HG03565 (cell line): ENCODE data around the gene NUTF2.
"Not testable (repeated sequence)": the region's sequence is repeated elsewhere in the genome, so short reads cannot be mapped to it uniquely, and the experiment has no call there.

ENCODE experiments used
- ATAC-seq: cut with Tn5 transposase; IDR thresholded peaks from one replicate; pipeline ENCODE4 v1.9.1; 2021; ENCODE audit warnings: mild to moderate bottlenecking, moderate library complexity; ENCODE audit not compliant: unreplicated experiment

The NUTF2 gene

DNA sequence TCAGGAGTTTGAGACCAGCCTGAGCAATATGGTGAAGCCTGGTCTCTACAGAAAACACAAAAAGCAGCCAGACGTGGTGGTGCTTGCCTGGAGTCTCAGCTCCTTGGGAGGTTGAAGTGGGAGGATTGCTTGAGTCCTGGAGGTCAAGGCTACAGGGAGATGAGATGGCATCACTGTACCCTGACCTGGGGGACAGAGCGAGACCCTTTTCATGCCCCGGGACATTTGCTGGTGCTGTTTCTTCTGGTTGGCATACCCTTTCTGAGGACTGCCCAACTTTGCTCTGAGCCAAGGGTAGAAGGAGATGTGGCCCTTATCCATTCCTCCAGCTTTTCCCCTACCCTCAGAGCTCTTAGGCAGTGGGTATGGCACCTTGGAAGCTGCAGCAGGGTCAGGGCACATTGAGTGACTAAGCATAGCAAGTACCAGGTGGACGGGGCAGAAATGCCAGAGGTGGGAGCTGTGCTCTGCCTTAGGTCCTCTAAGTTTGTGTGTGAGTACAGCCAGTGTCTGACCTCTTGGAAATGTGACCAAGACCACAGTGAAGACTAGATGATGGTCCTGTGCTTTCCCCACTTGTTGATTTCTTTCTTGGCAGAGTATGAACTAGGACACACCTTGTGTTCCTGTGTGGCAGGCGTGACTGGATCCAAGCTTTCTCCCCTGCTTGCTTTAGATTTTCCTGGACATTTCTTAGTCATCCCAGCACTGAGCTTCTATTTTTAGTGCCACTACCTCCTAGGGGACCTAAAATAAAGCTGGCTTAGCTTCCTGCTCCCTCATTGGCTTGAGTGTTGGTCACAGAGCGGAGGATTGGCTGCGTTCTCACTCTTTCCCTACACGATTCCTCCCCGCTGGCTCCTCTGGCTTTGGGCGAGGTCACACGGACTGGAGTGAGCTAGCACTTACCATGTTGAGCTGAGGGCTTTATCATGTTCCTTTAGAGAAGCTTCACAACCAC is 16.2 kb downstream of the NUTF2 start:
- no peak for ATAC-seq

DNA sequence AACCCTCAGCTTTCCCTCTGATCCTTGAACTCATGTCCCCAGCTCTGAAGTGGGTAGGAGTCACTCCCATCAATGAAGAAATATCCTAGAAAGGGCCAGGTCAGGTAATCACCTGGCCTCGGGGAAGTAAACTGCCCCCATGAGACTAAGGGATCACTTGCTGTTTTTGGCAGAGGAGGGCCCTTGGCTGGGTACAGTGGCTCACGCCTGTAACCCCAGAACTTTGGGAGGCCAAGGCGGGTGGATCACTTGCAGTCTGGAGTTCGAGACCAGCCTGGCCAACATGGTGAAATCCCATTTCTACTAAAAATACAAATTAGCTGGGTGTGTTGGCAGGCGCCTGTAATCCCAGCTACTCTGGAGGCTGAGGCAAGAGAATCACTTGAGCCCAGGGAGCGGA is 17.3 kb downstream of the NUTF2 start:
- ATAC-seq: not testable (repeated sequence)

DNA sequence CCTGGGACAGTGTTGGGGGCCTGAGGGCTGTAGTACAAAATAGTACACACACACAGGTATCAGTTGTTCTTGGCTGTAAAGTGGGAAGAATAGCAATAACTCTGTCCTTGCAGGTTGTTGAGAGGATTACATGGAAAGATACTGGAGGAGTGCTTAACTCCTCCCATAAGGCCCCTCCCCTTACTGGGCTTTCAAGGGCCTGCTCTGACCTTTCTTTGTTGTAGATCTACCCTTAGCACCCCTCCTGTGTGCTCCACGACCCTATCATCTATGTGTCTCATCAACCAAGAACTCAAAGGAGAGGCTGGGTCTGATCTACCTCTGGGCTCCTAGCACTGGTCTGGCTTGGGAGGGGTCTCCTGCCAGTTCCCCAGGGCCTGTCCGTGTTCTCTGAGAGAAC is 17.9 kb downstream of the NUTF2 start:
- no peak for ATAC-seq

DNA sequence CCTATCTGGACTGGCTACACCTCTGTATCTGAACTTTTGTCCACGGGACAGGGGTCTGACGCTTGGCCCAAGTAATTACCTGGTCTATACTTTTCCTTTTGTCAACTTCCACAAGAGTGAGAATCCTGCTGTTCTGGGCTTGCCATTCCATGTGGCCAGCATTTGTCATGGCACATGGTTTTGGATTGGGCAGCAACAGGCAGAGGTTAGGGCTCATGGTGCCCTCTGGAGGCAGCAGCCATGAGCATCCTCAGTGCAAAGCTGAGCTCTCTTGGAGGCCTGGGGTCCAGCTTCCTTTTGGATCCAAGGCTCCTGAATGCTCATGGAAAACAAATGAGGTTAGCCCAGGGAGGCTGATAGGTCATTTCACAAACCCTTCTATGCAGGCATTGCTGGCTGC is 18.6 kb downstream of the NUTF2 start:
- ATAC-seq: no peak

DNA sequence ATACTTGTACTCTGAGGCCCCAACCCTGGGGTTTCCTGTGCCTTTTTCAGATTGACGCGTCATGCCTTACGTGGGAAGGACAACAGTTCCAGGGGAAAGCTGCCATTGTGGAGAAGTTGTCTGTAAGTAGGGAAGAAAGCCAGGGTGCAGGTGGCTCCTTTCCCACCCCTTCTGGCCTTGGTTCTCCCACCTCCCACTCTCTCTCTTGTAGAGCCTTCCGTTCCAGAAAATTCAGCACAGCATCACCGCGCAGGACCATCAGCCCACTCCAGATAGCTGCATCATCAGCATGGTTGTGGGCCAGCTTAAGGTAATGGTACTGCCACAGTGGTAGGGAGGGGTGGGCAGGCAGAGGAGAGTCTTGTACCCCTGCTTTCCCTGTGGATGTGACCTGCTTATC is 21.6 kb downstream of the NUTF2 start:
- ATAC-seq: no peak

DNA sequence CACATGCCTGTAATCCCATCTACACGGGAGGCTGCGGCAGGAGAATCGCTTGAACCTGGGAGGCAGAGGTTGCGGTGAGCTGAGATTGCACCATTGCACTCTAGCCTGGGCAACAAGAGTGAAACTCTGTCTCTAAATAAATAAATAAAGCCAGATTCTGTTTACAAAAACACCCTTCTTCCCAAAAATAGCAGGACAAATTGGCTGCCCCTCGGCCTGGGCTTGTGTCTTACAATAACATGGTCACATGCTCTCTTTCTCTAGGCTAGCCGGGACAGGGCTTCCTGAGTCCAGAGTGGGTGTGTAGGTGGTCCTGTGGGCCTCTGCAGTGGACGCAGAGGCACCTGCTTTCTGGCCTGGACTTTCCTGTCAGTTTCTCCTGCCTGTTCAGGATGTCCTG is 22.9 kb downstream of the NUTF2 start:
- no peak for ATAC-seq

DNA sequence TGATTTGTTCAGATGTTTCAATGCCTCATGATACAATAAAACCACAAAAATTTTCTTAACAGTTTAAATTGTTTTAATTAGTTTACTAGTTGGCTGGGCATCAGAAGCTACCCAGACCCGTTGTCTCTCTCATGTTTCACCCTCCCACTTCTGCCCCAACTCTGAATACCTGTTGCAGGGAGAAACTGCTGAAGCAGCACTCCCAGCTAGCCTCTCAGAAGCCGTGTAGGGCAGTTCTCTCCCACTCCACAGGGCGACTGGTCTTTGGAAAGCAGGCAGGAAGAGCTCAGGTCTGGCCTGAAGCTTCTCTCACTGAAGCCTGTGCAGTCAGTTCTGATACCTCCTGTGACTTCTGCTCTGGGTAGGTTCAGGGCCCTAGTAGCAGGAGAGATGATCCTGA is 24.5 kb downstream of the NUTF2 start:
- no peak for ATAC-seq

DNA sequence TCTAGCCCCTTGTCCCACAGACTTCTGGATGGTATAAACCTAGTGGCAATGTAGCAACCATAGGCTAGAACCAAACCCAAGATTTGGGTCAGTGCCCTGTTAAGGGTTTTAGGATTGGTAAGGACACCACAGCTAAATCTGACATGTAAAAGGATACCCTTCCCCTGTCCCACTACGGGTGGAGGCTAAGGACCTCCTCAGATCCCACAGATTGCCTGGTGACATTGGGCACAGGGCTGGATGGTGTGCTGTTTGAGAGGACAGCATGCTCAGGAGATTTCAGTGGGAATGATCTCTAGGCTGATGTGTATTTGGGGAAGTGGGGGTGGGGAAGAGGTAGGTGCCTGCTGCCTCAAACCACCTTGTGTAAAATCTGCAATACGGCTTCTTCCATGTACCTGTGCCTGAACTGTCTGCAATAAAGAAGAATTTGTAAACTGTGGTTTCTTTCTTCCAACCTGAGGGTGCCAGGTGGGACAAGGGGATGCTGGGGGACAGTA is 25.4 kb downstream of the NUTF2 start:
- ATAC-seq: no peak

DNA sequence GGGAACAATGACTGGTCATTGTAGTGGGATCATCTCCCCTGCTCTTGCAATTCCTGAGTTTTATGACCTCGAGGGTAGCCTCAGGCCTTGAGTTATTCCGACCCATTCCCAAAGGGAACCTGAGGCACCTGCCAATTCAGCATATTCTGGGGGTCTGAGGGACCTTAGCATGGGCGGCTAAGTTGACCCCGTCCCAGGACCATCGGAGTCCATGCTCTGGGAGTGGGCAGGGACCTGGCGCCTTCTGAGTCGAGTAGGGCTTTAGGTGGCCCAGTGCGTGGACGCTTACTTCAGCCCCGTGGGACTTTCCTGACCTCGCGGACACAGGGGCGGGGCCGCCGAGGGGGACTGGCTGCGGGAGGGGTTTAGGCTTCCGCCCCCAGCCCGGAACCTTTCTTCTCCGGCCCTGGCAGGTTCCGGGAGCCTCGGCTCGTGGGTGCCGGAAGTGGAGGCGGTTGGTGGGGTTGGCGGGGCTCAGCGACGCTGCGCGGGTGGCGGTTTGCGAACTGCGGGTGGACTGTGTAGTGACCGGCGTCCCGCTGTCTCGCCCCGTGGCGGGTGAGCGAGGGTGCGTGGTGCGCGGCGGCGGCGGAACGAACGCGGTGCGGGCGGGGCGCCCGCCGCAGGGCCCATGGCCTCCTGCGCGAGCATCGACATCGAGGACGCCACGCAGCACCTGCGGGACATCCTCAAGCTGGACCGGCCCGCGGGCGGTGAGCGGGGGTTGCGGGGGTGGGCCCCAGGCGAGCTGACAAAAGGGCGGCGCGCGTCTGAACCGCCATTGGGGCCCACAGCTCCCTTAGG is 26.1 kb downstream of the NUTF2 start, which contains the start of gene EDC4:
TSS of gene EDC4 (plus strand) at position 422 of the 804 bp plus-strand sequence. CDS start at position 632, 210 bp downstream.
- ATAC-seq: peak; percentile 59

DNA sequence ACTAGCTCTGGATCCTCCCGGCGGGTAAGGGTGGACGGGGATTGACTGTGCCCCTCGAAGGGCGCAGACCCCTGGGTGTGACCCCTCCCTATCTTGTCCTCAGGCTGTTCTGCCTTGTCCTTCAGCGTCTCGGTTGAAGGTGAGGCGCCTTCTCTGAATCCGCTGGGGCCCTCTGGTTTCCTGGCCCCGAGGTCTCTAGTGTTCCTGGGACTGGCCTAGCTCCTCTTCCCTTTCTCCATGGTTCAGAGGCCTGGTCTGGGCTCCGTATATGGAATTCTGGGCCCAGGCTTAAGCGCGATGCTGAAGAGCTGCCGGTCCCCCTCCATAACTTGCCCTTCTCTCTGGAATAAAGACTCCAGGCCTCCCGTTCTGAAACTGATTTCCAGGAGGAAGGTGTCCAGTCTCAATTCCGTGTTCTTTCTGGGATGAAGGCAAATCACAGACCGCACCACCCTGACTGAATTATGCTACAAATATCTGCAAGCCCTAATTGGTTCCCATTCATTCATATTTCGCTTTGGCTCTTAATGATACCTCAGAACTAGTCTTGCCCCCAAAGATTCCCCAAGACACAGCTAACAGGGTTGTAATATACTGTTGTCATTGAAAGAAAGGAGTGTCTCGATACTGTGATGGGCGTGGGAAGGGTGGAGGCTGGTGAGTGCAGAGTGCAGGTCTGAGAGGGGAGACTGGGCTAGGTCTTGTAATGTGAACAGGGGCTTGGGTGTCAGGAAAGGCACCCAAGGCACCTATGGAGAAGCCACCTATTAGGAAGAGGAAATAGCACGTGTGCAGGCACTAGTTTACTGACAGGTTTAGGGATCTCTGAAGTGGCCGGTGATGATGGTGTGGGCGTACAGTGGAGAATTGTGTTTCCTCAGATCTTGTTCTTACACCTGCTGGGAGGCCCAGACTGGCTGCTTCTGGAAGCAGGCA is 27.0 kb downstream of the NUTF2 start:
- no peak for ATAC-seq

DNA sequence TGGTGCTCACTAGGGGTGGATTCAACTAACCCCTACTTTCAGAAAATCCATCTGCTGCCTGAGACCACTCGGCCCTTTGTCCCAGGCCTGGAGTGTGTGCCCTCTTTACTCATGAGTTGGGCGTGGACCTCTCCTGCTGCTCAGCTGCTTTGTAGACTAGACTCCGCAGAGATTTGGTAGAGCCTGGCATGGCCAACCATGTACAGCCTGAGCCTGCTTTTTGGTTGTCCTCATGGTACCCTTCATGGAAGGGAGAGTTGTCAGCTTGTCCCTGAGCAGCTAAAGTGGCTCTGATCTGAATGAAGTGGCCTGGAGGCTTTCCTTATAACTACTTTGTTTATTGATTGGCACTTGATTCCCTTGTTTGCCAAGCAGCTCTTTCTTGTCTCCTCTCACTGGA is 27.6 kb downstream of the NUTF2 start:
- ATAC-seq: no peak

DNA sequence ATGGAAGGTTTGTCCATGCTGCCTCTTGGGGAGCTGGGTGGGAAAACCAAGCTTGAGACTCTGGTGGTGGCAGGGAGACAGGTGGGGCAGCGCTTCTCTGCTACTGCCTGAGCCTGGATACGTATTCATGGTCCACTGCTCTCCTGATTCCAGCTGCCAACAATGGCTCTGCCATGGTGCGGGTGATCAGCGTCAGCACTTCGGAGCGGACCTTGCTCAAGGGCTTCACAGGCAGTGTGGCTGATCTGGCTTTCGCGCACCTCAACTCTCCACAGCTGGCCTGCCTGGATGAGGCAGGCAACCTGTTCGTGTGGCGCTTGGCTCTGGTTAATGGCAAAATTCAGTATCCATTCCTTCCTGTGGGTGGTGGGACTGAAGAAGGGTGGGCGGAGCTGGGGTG is 30.3 kb downstream of the NUTF2 start:
- no peak for ATAC-seq

DNA sequence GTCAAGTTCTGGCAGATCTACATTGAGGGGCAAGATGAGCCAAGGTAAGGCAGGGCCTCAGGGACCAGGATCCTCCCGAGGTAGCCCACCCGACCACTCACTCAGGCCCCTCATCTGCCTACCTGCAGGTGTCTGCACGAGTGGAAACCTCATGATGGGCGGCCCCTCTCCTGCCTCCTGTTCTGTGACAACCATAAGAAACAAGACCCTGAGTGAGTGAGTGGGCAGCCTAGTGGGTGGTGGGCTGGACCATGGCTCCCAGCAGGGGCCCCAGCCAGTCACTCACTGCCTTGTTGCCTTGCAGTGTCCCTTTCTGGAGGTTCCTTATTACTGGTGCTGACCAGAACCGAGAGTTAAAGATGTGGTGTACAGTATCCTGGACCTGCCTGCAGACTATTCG is 31.5 kb downstream of the NUTF2 start:
- ATAC-seq: no peak

DNA sequence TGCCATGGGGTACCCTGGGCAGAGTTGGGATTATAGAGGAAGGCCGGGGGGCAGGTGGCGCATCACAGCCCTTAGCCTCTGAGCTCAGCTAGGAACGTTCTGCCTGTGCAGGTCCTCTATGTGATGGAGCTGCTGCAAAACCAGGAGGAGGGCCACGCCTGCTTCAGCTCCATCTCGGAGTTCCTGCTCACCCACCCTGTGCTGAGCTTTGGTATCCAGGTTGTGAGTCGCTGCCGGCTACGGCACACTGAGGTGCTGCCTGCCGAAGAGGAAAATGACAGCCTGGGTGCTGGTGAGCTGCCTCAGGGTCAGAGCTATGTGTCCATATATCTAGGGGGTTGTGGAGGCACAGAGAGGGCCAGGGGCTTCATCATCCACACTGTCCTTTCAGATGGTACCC is 32.1 kb downstream of the NUTF2 start:
- ATAC-seq: no peak

DNA sequence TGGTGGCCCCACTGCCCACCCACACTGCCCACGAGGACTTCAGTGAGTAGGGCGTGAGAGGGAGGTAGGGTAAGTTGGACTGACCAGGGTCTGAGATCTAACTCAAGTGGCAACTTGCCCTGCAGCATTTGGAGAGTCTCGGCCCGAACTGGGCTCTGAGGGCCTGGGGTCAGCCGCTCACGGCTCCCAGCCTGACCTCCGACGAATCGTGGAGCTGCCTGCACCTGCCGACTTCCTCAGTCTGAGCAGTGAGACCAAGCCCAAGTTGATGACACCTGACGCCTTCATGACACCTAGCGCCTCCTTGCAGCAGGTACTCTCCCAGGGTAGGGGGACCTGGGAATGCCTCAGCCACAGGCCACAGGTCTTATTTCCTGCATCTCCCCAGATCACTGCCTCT is 32.7 kb downstream of the NUTF2 start:
- ATAC-seq: no peak

DNA sequence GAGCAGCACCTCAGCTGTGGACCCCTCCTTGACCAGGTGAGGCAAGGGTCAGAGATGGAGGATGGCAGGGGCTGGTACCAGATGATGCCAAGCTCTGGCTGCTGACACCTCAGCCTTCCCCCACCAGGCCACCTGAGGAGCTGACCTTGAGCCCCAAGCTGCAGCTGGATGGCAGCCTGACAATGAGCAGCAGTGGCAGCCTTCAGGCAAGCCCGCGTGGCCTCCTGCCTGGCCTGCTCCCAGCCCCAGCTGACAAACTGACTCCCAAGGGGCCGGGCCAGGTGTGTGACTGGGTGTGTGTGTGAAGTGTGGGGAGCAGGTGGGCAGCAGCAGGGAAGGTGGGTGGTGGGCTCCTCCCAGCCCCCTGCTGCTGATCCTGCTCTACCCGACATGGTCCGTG is 33.2 kb downstream of the NUTF2 start:
- ATAC-seq: no peak

DNA sequence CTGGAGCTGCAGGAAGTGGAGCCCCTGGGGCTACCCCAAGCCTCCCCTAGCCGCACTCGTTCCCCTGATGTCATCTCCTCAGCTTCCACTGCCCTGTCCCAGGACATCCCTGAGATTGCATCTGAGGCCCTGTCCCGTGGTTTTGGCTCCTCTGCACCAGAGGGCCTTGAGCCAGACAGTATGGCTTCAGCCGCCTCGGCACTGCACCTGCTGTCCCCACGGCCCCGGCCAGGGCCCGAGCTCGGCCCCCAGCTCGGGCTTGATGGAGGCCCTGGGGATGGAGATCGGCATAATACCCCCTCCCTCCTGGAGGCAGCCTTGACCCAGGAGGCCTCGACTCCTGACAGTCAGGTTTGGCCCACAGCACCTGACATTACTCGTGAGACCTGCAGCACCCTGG is 33.9 kb downstream of the NUTF2 start:
- no peak for ATAC-seq

DNA sequence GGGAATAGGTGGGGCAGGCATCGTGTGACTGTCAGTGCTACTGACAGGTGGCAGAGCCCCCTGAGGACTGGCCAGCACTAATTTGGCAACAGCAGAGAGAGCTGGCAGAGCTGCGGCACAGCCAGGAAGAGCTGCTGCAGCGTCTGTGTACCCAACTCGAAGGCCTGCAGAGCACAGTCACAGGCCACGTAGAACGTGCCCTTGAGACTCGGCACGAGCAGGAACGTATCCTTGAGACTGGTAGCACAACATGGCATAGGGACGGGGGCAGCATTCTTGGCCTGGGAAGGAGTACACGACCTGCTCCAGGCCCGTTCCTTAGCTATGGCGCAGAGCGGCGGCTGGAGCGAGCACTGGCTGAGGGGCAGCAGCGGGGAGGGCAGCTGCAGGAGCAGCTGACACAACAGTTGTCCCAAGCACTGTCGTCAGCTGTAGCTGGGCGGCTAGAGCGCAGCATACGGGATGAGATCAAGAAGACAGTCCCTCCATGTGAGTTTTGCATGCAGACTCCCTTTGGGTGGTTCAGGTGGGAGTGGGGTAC is 35.0 kb downstream of the NUTF2 start:
- ATAC-seq: no peak

DNA sequence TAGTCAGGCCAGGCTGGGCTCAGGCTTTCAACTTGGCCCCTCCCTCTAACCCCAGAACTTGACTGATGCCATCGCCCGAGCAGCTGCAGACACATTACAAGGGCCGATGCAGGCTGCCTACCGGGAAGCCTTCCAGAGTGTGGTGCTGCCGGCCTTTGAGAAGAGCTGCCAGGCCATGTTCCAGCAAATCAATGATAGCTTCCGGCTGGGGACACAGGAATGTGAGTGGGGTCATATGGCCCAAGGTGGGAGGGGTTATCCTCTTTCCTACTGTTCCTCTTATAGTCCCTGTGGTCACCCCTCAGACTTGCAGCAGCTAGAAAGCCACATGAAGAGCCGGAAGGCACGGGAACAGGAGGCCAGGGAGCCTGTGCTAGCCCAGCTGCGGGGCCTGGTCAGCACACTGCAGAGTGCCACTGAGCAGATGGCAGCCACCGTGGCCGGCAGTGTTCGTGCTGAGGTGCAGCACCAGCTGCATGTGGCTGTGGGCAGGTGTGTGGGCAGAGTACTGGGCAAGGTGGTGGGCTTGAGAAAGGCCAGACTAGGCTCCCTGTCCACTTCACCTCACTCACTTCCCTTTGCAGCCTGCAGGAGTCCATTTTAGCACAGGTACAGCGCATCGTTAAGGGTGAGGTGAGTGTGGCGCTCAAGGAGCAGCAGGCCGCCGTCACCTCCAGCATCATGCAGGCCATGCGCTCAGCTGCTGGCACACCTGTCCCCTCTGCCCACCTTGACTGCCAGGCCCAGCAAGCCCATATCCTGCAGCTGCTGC is 35.8 kb downstream of the NUTF2 start:
- ATAC-seq: no peak
